Gastrocnemius medialis (tissue), 4 donors: Measurements from ENCODE around the gene PRICKLE2. TPM values are rescaled to one million over a fixed set of nuclear protein-coding genes. Genes with fewer than 3 reads are reported as not detected.
A peak's percentile ranks its signal among the peaks of the same experiment; 100 is the strongest.

Experiments used
- ATAC-seq, 2 donors: fragments of 150-250 bp; one replicate each; pipeline ENCODE4 v1.9.1; 2016
- DNase-seq, 2 donors: peaks; one replicate each; pipeline ENCODE4 v3.0.0-alpha.2; 2019
- H3K27ac ChIP-seq, 4 donors: fragments of 200-600 bp; sonication (generic); 1 replicate in 1 of 4; 2 replicates in 3 of 4; pipeline ENCODE4 v1.5.1; 2016 to 2018; ENCODE audit warnings: mild to moderate bottlenecking in 2 of 4, moderate library complexity in 1 of 4
- H3K27me3 ChIP-seq, 3 donors: fragments of 200-600 bp; sonication (generic) in 2 of 3; 1 replicate in 1 of 3; 2 replicates in 2 of 3; pipeline versions ENCODE4 v1.5.1 to v1.6.0; 2016 to 2019; ENCODE audit warnings: mild to moderate bottlenecking in 1 of 3, moderate library complexity in 1 of 3
- H3K36me3 ChIP-seq, 2 donors: fragments of 200-600 bp; sonication (generic) in 1 of 2; one replicate each; pipeline ENCODE4 v1.5.1; 2017 to 2018
- H3K4me1 ChIP-seq, 2 donors: fragments of 200-600 bp; sonication (generic) in 1 of 2; one replicate each; pipeline ENCODE4 v1.5.1; 2016 to 2017; ENCODE audit warnings: mild to moderate bottlenecking in 2 of 2
- H3K4me3 ChIP-seq, 4 donors: fragments of 200-600 bp; sonication (generic) in 3 of 4; 1 replicate in 1 of 4; 2 replicates in 3 of 4; pipeline ENCODE4 v1.5.1; 2016 to 2019; ENCODE audit warnings: mild to moderate bottlenecking in 2 of 4
- H3K9me3 ChIP-seq, 3 donors: fragments of 200-600 bp; sonication (generic) in 2 of 3; 1 replicate in 1 of 3; 2 replicates in 2 of 3; pipeline ENCODE4 v1.5.1; 2016 to 2019
- POLR2A ChIP-seq, 2 donors: fragments of 450-650 bp; IDR thresholded peaks; one replicate each; pipeline ENCODE4 v1.6.1; 2017; ENCODE audit warnings: antibody characterized with exemption in 2 of 2, mild to moderate bottlenecking in 2 of 2, moderate library complexity in 2 of 2
- in situ Hi-C, 4 donors: fragments of 200-750 bp; cut with MboI; loops; one replicate each; pipeline versions ENCODE4 v1.15.0 to v1.8.0; 2017; ENCODE audit warnings: low sequenced_read_pairs in 4 of 4
- intact Hi-C: fragments of 100-400 bp; cut with DNase I; formaldehyde crosslinking; loops from one replicate; pipeline ENCODE4 v1.15.1; 2023; ENCODE audit warnings: low total_unique reads
- total RNA-seq, 4 donors: library from RNA; depleted of rRNA; stranded (reverse); fragments of >200 nt; gene quantifications; one replicate each; pipeline versions ENCODE4 v1.1.0 to v1.2.3, GENCODE V29; 2016
- TF ChIP-seq, protein P1 (sequence below), 5 experiments: fragments of 450-650 bp in 3 of 5; fragments of 200-600 bp in 2 of 5; sonication (generic) in 2 of 5; IDR thresholded peaks in 4 of 5; conservative IDR thresholded peaks in 1 of 5; 1 replicate in 4 of 5; 2 replicates in 1 of 5; pipeline ENCODE4 v1.5.1; 2016 to 2019; ENCODE audit warnings: antibody characterized with exemption in 5 of 5, mild to moderate bottlenecking in 3 of 5, moderate library complexity in 3 of 5

Gene PRICKLE2
- total RNA-seq, 4 donors from 2014 or later, result 3.6 to 6.7 (median 4.6) TPM

- H3K4me3 ChIP-seq, result no peak overlapping the region
- H3K27ac ChIP-seq, result no peak overlapping the region
- H3K36me3 ChIP-seq, result no peaks in the 10 kb centered on the region
- H3K27me3 ChIP-seq, result no peaks in the 10 kb centered on the region
- in situ Hi-C loops (no loop called here), intact Hi-C loops (no loop called here)
- no peaks in the 10 kb centered on the region for H3K4me1 ChIP-seq
- TF ChIP-seq, protein P1, sequence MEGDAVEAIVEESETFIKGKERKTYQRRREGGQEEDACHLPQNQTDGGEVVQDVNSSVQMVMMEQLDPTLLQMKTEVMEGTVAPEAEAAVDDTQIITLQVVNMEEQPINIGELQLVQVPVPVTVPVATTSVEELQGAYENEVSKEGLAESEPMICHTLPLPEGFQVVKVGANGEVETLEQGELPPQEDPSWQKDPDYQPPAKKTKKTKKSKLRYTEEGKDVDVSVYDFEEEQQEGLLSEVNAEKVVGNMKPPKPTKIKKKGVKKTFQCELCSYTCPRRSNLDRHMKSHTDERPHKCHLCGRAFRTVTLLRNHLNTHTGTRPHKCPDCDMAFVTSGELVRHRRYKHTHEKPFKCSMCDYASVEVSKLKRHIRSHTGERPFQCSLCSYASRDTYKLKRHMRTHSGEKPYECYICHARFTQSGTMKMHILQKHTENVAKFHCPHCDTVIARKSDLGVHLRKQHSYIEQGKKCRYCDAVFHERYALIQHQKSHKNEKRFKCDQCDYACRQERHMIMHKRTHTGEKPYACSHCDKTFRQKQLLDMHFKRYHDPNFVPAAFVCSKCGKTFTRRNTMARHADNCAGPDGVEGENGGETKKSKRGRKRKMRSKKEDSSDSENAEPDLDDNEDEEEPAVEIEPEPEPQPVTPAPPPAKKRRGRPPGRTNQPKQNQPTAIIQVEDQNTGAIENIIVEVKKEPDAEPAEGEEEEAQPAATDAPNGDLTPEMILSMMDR (IDR thresholded peaks at IDR 0.05 in 4 of 5, conservative IDR thresholded peaks at IDR 0.05 in 1 of 5), result no peak
- no peak for TF ChIP-seq POLR2A (IDR thresholded peaks at IDR 0.05)
- DNase-seq (no peak), ATAC-seq (no peak)
- H3K9me3 ChIP-seq, result no peaks in the 10 kb centered on the region
Observed at GRCh38 chr3:64240396-64240795, 15.1 kb upstream of the PRICKLE2 start.

- DNase-seq (no peak), ATAC-seq (no peak)
- H3K4me3 ChIP-seq, result no peak overlapping the region
- H3K9me3 ChIP-seq, result no peaks in the 10 kb centered on the region
- H3K27ac ChIP-seq, result no peak overlapping the region
- H3K4me1 ChIP-seq, result no peaks in the 10 kb centered on the region
- TF ChIP-seq POLR2A (IDR thresholded peaks at IDR 0.05), result no peak
- TF ChIP-seq, protein P1 (IDR thresholded peaks at IDR 0.05 in 4 of 5, conservative IDR thresholded peaks at IDR 0.05 in 1 of 5), result no peak
- H3K36me3 ChIP-seq, result no peaks in the 10 kb centered on the region
- intact Hi-C loops, result no loop called here
- in situ Hi-C loops, result no loop called here
- no peaks in the 10 kb centered on the region for H3K27me3 ChIP-seq
Observed at GRCh38 chr3:64239841-64240240, 14.6 kb upstream of the PRICKLE2 start.

DNA sequence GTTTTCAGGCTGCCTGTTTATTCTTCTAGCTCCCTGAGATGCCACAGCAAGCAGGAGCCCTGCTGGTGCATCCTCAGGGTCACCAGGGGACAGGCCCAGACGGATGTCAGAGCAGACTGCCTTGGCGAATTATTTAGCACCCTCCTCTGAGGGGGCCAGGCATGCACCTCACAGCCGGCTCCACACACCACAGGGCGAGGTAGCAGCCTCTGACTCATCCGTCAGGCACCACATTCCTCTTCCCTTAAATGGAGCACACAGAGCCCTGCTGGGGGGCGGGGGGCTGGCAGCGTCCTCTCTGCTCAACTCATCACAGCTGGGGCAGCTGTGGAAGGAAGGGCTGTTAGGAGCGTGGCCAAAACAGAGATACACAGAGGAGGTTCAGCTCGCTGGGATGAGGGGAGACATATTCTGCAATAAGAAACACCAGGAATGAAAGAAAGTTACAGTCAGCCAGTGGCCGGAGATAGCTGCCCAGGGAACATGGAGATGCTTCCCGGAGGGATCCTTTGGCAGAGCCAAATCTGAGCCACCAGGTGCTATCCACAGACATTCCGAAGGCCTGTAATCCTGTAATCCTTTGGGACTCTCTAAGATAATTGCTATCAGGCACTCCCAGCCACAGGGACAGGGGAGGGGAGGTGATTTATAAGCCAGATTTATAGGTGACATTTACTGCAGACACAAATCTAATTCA lies 13.9 kb upstream of the PRICKLE2 start:
- DNase-seq, result peak in 1 of 2 donors; percentile 61
- intact Hi-C loops (no loop called here), in situ Hi-C loops (no loop called here)
- Histone ChIP-seq H3K4me3 (no peak overlapping the region), H3K36me3 (no peaks in the 10 kb centered on the region), H3K27ac (peak overlapping the region in 1 of 4 donors; percentile 16), H3K4me1 (no peaks in the 10 kb centered on the region), H3K9me3 (no peaks in the 10 kb centered on the region), H3K27me3 (no peaks in the 10 kb centered on the region)
- peak; percentile 47 to 56 for ATAC-seq
- TF ChIP-seq, protein P1 (IDR thresholded peaks at IDR 0.05 in 4 of 5, conservative IDR thresholded peaks at IDR 0.05 in 1 of 5), result no peak
- TF ChIP-seq POLR2A (IDR thresholded peaks at IDR 0.05), result no peak

DNA sequence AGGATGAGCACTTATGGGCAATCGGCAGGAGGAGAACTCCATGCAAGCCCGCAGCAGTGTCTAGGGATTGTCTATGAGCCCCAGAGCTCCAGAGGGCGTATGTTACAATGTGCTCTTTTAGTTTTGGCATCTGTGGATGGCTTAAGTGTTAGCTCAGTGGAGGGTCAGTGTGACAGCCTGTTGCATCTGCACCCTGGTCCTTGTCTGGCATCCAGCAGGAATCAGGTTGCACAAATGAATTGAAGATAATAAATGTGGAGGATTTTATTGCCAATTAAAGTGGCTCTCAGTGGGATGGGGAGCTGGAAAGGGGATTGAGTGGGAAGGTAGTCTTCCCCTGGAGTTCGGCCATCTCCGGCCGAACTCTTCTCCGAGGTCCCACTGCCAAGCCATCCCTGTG lies 11.8 kb upstream of the PRICKLE2 start:
- no peak for TF ChIP-seq POLR2A (IDR thresholded peaks at IDR 0.05)
- TF ChIP-seq, protein P1 (IDR thresholded peaks at IDR 0.05 in 4 of 5, conservative IDR thresholded peaks at IDR 0.05 in 1 of 5), result no peak
- Histone ChIP-seq H3K27me3 (no peaks in the 10 kb centered on the region), H3K27ac (no peak overlapping the region), H3K36me3 (no peaks in the 10 kb centered on the region), H3K9me3 (no peaks in the 10 kb centered on the region), H3K4me3 (no peak overlapping the region), H3K4me1 (no peaks in the 10 kb centered on the region)
- in situ Hi-C loops (no loop called here), intact Hi-C loops (no loop called here)
- DNase-seq (no peak), ATAC-seq (no peak)

DNA sequence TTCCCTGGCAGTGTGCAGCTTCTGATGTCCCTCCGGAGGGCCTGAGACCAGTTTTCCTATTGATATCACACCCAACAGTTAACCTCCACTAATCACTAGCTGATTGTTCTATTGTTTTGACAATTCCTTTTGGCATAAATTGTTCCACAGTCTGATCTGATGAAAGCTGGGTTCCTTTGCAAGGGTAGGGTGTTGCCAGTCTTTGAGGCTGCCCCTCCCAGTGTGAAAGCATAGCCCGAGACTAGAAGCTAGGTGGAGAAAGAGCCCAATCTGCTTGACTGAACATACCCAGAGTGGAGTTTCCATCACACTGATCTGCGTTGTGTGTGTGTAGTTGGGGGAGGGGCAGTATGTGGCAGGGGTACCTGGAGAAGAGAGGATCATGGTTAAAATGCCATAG lies 10.3 kb upstream of the PRICKLE2 start:
- Histone ChIP-seq H3K4me3 (no peak overlapping the region), H3K36me3 (no peaks in the 10 kb centered on the region), H3K27ac (no peak overlapping the region), H3K27me3 (no peaks in the 10 kb centered on the region), H3K4me1 (no peaks in the 10 kb centered on the region), H3K9me3 (no peaks in the 10 kb centered on the region)
- ATAC-seq, result no peak
- in situ Hi-C loops, result no loop called here
- DNase-seq, result no peak
- intact Hi-C loops, result no loop called here
- TF ChIP-seq POLR2A (IDR thresholded peaks at IDR 0.05), result no peak
- TF ChIP-seq, protein P1 (IDR thresholded peaks at IDR 0.05 in 4 of 5, conservative IDR thresholded peaks at IDR 0.05 in 1 of 5), result no peak
